Measurements from ENCODE around the gene MRPL14. TPM values are rescaled to one million over a fixed set of nuclear protein-coding genes. Genes with fewer than 3 reads are reported as not detected.
A peak's percentile ranks its signal among the peaks of the same experiment; 100 is the strongest.
"Not testable (repeated sequence)": the region's sequence is repeated elsewhere in the genome, so short reads cannot be mapped to it uniquely, and the experiment has no call there.

Gene MRPL14
- total RNA-seq, 1 donor from 2014 or later: 30.3 TPM

- Mint-ChIP-seq H3K4me3 (ENCODE audit: unreplicated experiment) (peak overlapping the region; percentile 30), H3K27ac (ENCODE audit: unreplicated experiment) (no peak overlapping the region), H3K27me3 (ENCODE audit: unreplicated experiment) (peaks cover 10% of the 10 kb centered on the region), H3K36me3 (ENCODE audit: low read depth, unreplicated experiment) (peaks cover 4% of the 10 kb centered on the region), H3K4me1 (ENCODE audit: unreplicated experiment) (peaks cover 2% of the 10 kb centered on the region), H3K9me3 (ENCODE audit: unreplicated experiment) (no peaks in the 10 kb centered on the region)
- TF ChIP-seq CTCF (IDR thresholded peaks at IDR 0.05; ENCODE audit: unreplicated experiment): no peak
- DNase-seq (ENCODE audit: low spot score): no peak
These were observed 35.0 kb downstream of the MRPL14 start for GRCh38 chr6:44091981-44092884.

- H3K36me3 Mint-ChIP-seq (ENCODE audit: low read depth, unreplicated experiment); H3K4me1 Mint-ChIP-seq (ENCODE audit: unreplicated experiment); H3K27me3 Mint-ChIP-seq (ENCODE audit: unreplicated experiment); H3K27ac Mint-ChIP-seq (ENCODE audit: unreplicated experiment); H3K9me3 Mint-ChIP-seq (ENCODE audit: unreplicated experiment); DNase-seq (ENCODE audit: low spot score); H3K4me3 Mint-ChIP-seq (ENCODE audit: unreplicated experiment): not testable (repeated sequence)
These were observed 35.9 kb downstream of the MRPL14 start for GRCh38 chr6:44091356-44091755.

- no peaks in the 10 kb centered on the region for H3K4me1 Mint-ChIP-seq (ENCODE audit: unreplicated experiment)
- H3K4me3 Mint-ChIP-seq (ENCODE audit: unreplicated experiment): no peak overlapping the region
- H3K9me3 Mint-ChIP-seq (ENCODE audit: unreplicated experiment): no peaks in the 10 kb centered on the region
- peaks cover 8% of the 10 kb centered on the region for H3K27me3 Mint-ChIP-seq (ENCODE audit: unreplicated experiment)
- no peak for DNase-seq (ENCODE audit: low spot score)
- no peak for TF ChIP-seq CTCF (IDR thresholded peaks at IDR 0.05; ENCODE audit: unreplicated experiment)
- no peak overlapping the region for H3K27ac Mint-ChIP-seq (ENCODE audit: unreplicated experiment)
- H3K36me3 Mint-ChIP-seq (ENCODE audit: low read depth, unreplicated experiment): peaks cover 7% of the 10 kb centered on the region
These were observed 36.8 kb downstream of the MRPL14 start for GRCh38 chr6:44090465-44090864.

- Mint-ChIP-seq H3K9me3 (ENCODE audit: unreplicated experiment) (no peaks in the 10 kb centered on the region), H3K36me3 (ENCODE audit: low read depth, unreplicated experiment) (peaks cover 4% of the 10 kb centered on the region), H3K4me3 (ENCODE audit: unreplicated experiment) (no peak overlapping the region), H3K27me3 (ENCODE audit: unreplicated experiment) (peaks cover 4% of the 10 kb centered on the region), H3K27ac (ENCODE audit: unreplicated experiment) (no peak overlapping the region), H3K4me1 (ENCODE audit: unreplicated experiment) (no peaks in the 10 kb centered on the region)
- TF ChIP-seq CTCF (IDR thresholded peaks at IDR 0.05; ENCODE audit: unreplicated experiment): no peak
- DNase-seq (ENCODE audit: low spot score): no peak
These were observed 38.2 kb downstream of the MRPL14 start for GRCh38 chr6:44088827-44089590.

GRCh38 chr6:44087623-44088022, 39.6 kb downstream of the MRPL14 start:
- TF ChIP-seq CTCF (IDR thresholded peaks at IDR 0.05; ENCODE audit: unreplicated experiment): no peak

More at GRCh38 chr6:44087623-44088022, 39.6 kb downstream of the MRPL14 start:
- no peak overlapping the region for H3K27ac Mint-ChIP-seq (ENCODE audit: unreplicated experiment)
- DNase-seq (ENCODE audit: low spot score): no peak
- H3K4me1 Mint-ChIP-seq (ENCODE audit: unreplicated experiment): no peaks in the 10 kb centered on the region
- H3K9me3 Mint-ChIP-seq (ENCODE audit: unreplicated experiment): no peaks in the 10 kb centered on the region
- peaks cover 4% of the 10 kb centered on the region for H3K27me3 Mint-ChIP-seq (ENCODE audit: unreplicated experiment)
- peaks cover 4% of the 10 kb centered on the region for H3K36me3 Mint-ChIP-seq (ENCODE audit: low read depth, unreplicated experiment)
- no peak overlapping the region for H3K4me3 Mint-ChIP-seq (ENCODE audit: unreplicated experiment)

All from endothelial cell (in vitro differentiated cells).